ENCODE measurements around the gene WNK4. TPM values are rescaled to one million over a fixed set of nuclear protein-coding genes. Genes with fewer than 3 reads are reported as not detected.

The WNK4 gene
- total RNA-seq, 1 donor from 2014 or later = not detected

GRCh38 chr17:42814633-42815399 is 34.4 kb downstream of the WNK4 start:
- Histone ChIP-seq H3K9me3 (ENCODE audit: low read depth) (no peaks in the 10 kb centered on the region), H2AFZ (replicated peaks) (no peak overlapping the region), H3K4me2 (no peak overlapping the region), H3F3A (ENCODE audit: low read depth) (no peaks in the 10 kb centered on the region), H3K36me3 (no peaks in the 10 kb centered on the region), H3K27ac (no peak overlapping the region), H3K4me3 (no peak overlapping the region), H3K79me2 (ENCODE audit: low read depth) (no peaks in the 10 kb centered on the region), H3K9ac (no peak overlapping the region), H3K27me3 (no peaks in the 10 kb centered on the region), H3K4me1 (no peaks in the 10 kb centered on the region), H4K20me1 (ENCODE audit: low read depth) (no peaks in the 10 kb centered on the region)
- Mint-ChIP-seq H3K27me3 (ENCODE audit: insufficient read depth, low read depth) (no peaks in the 10 kb centered on the region), H3K27ac (no peak overlapping the region), H3K4me3 (no peak overlapping the region), H3K4me1 (no peaks in the 10 kb centered on the region), H3K36me3 (peaks cover 12% of the 10 kb centered on the region), H3K9me3 (no peaks in the 10 kb centered on the region)
- no peak for DNase-seq (ENCODE audit: low spot score)
- no peak for TF ChIP-seq EZH2phosphoT487 (IDR thresholded peaks at IDR 0.05)
- TF ChIP-seq EZH2 (IDR thresholded peaks at IDR 0.05) = no peak
- no peak for TF ChIP-seq CTCF (IDR thresholded peaks at IDR 0.05)

GRCh38 chr17:42817866-42818265 is 37.5 kb downstream of the WNK4 start:
- TF ChIP-seq CTCF (IDR thresholded peaks at IDR 0.05) (no peak), EZH2phosphoT487 (IDR thresholded peaks at IDR 0.05) (no peak)
- Histone ChIP-seq H3K4me2 (no peak overlapping the region), H3K9ac (no peak overlapping the region), H3K9me3 (ENCODE audit: low read depth) (no peaks in the 10 kb centered on the region), H3K36me3 (no peaks in the 10 kb centered on the region), H3K4me3 (no peak overlapping the region), H3K79me2 (ENCODE audit: low read depth) (peaks cover 9% of the 10 kb centered on the region), H2AFZ (replicated peaks) (no peak overlapping the region), H3K27ac (no peak overlapping the region), H3F3A (ENCODE audit: low read depth) (peaks cover 18% of the 10 kb centered on the region), H3K27me3 (no peaks in the 10 kb centered on the region), H3K4me1 (no peaks in the 10 kb centered on the region), H4K20me1 (ENCODE audit: low read depth) (no peaks in the 10 kb centered on the region)
- Mint-ChIP-seq H3K4me1 (peaks cover 2% of the 10 kb centered on the region), H3K36me3 (peaks cover 10% of the 10 kb centered on the region), H3K27me3 (ENCODE audit: insufficient read depth, low read depth) (no peaks in the 10 kb centered on the region), H3K9me3 (no peaks in the 10 kb centered on the region), H3K4me3 (no peak overlapping the region), H3K27ac (no peak overlapping the region)
- DNase-seq (ENCODE audit: low spot score) = no peak

- no peaks in the 10 kb centered on the region for H3K4me1 ChIP-seq
- peaks cover 10% of the 10 kb centered on the region for H3K36me3 Mint-ChIP-seq
- H3K4me1 Mint-ChIP-seq = peaks cover 5% of the 10 kb centered on the region
- no peak for TF ChIP-seq CTCF (IDR thresholded peaks at IDR 0.05)
- TF ChIP-seq EZH2phosphoT487 (IDR thresholded peaks at IDR 0.05) = no peak
- TF ChIP-seq EZH2 (IDR thresholded peaks at IDR 0.05) = no peak
- peaks cover 18% of the 10 kb centered on the region for H3F3A ChIP-seq (ENCODE audit: low read depth)
- no peak overlapping the region for H3K27ac Mint-ChIP-seq
- H3K4me2 ChIP-seq = no peak overlapping the region
- H4K20me1 ChIP-seq (ENCODE audit: low read depth) = no peaks in the 10 kb centered on the region
- no peaks in the 10 kb centered on the region for H3K36me3 ChIP-seq
- peaks cover 14% of the 10 kb centered on the region for H3K79me2 ChIP-seq (ENCODE audit: low read depth)
- no peaks in the 10 kb centered on the region for H3K9me3 ChIP-seq (ENCODE audit: low read depth)
- no peak overlapping the region for H3K4me3 Mint-ChIP-seq
- no peaks in the 10 kb centered on the region for H3K27me3 Mint-ChIP-seq (ENCODE audit: insufficient read depth, low read depth)
- no peaks in the 10 kb centered on the region for H3K9me3 Mint-ChIP-seq
- H3K27me3 ChIP-seq = no peaks in the 10 kb centered on the region
- no peak overlapping the region for H2AFZ ChIP-seq (replicated peaks)
- no peak overlapping the region for H3K9ac ChIP-seq
- H3K27ac ChIP-seq = no peak overlapping the region
- DNase-seq (ENCODE audit: low spot score) = no peak
- H3K4me3 ChIP-seq = no peak overlapping the region
Observed at GRCh38 chr17:42818379-42818778, 38.0 kb downstream of the WNK4 start.
